GM21381 (cell line): ENCODE results near the gene CLTCL1.

Source experiments
- ATAC-seq: cut with Tn5 transposase; IDR thresholded peaks from one replicate; pipeline ENCODE4 v1.9.1; 2021; ENCODE audit warnings: mild to moderate bottlenecking, moderate library complexity; ENCODE audit not compliant: unreplicated experiment

CLTCL1 gene

DNA sequence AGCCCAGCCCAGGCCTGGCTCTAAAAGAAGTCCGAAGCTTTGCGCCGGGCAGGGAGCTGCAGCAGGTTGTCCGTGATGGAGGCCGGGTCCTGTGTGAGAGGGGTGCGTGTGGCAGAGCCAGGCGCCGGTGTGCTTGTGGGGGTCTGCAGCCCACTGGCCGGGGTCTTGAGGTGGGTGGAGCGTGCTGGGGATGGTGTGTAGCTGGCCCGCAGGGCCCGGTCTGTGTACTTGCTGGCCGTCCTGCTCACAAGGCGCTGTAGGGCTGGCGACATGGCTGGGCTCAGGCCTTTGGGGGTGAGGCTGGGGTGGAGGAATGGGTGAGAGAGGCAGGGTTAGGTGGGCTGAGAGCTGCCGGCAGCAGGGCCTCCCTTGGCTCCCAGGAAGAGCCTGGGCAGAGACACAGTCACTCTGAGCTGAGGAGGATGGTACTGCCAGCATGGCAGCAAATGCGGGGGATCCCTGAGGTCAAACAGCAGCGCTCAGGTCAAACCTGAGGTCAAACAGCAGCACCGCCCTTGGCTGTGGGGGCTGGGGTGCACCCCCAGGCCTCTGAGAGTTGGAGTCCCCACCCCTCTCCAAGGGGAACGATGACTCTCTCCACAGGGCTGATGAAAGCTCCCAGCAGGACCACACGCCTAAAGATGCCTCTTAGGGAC is 157.2 kb downstream of the CLTCL1 start:
- no peak for ATAC-seq

DNA sequence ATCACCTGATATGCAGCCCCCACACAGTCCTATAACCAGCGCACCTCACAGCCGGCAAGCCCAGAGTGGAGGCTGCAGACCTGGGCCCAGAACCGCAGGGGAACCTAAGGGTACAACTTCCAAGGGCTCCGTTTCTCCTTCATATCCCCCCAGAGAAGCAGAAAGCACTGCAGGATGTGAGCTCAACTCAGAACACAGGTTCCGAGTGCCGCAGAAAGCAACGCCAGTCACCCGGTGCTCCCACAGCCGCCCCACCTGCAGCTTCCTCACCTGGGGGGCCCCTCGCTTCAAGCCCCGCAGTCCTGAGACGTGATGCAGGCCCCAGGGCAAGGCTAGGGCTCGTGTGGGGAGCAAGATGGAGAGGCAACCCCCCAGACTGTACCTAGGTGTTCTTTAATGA is 158.0 kb downstream of the CLTCL1 start:
- no peak for ATAC-seq

DNA sequence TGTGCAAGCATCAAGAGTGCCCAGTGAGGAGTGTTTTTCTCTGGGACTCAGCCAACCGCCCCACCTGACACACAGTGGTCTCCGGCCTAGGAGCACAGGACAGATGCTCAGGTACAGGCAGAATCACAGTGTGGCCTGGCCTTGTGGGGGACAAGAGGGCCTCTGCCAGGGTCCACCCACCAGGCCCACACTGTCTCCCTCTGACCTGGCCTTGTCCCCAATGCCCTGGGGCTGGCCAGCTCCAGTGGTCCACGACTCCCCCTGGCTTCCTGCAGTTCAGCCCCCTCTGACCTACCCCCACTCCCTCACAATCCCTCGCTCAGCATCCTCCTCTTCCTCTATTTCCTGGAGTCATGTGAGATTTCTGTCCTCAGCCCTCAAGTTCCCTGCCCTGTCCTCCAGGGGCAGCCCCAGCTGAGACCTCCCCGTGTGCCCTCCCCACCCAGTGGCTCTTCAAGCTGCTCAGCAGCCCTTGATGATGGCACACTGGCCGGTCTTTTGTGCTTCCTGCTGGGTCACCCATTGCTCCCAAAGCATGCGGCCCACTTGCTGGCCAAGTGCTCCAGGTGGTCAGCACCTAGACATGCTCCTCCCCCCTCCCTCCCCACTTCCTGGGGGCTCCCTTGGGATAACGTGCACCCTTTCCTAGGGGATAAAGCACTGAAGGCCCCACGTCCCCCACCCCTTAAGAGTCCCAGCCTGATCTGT is 158.7 kb downstream of the CLTCL1 start:
- no peak for ATAC-seq

DNA sequence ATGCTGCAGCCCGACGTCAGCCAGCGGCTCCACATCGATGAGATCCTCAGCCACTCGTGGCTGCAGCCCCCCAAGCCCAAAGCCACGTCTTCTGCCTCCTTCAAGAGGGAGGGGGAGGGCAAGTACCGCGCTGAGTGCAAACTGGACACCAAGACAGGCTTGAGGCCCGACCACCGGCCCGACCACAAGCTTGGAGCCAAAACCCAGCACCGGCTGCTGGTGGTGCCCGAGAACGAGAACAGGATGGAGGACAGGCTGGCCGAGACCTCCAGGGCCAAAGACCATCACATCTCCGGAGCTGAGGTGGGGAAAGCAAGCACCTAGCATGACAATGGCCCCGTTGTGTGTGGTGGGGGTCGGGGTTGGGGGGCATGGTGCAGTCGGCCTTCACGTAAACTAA is 159.4 kb downstream of the CLTCL1 start:
- ATAC-seq: no peak

DNA sequence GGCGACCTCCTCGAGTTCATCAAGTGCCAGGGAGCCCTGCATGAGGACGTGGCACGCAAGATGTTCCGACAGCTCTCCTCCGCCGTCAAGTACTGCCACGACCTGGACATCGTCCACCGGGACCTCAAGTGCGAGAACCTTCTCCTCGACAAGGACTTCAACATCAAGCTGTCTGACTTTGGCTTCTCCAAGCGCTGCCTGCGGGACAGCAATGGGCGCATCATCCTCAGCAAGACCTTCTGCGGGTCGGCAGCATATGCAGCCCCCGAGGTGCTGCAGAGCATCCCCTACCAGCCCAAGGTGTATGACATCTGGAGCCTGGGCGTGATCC is 159.9 kb downstream of the CLTCL1 start:
- ATAC-seq: no peak

DNA sequence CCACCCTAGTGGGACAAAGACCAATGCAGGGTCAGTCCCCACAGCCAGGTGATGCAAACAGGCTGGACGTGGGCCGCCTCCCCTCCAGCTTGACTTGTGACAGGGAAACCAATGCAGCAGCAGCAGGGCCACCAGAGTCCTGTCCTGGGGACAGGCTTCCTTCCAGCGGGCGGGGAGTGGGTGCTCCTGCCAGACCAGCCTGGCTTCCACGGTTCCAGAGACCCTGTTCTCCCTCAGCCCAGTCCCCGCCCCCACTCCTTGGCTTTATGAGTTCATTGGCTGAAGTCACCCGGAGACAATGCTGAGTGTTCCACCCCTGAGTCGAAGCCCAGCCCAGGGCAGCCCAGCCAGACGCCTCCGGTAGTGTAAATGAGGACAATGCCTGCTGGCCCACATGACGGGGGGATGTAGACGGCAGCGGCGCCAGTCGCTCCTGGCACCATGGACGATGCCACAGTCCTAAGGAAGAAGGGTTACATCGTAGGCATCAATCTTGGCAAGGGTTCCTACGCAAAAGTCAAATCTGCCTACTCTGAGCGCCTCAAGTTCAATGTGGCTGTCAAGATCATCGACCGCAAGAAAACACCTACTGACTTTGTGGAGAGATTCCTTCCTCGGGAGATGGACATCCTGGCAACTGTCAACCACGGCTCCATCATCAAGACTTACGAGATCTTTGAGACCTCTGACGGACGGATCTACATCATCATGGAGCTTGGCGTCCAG is 160.4 kb downstream of the CLTCL1 start, which contains the start of gene TSSK2:
TSS of gene TSSK2 (plus strand) at position 350 of the 726 bp plus-strand sequence. CDS start at position 442, 92 bp downstream.
- ATAC-seq: no peak

DNA sequence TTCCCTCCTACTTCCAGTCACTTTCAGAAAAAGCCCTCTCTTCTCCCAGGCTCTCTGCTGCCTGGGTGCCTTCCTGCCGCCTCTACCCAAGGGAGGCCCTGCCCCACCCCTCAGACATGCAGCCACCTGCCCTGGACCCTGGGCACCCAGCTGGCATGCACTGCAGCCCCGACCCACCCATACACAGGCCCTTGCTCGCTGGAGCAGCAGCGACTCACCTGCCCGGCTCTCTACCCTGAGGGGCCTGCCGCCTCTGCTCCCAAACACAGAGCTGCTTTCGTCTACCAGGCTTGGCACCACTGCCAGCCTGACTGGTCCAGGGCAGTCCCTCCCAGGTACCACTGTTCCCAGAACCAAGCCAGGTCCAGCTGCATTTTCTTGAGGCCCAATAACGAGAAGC is 161.6 kb downstream of the CLTCL1 start:
- ATAC-seq: no peak
